Heart left ventricle (tissue), 16 donors: ENCODE measurements around the gene CFHR5. TPM values are rescaled to one million over a fixed set of nuclear protein-coding genes. Genes with fewer than 3 reads are reported as not detected.

Experiments used
- ATAC-seq, 4 donors: fragments of 200-7000 bp; cut with Tn5 transposase; one replicate each; pipeline ENCODE4 v1.9.1; 2020 to 2022; ENCODE audit warnings: moderate library complexity in 4 of 4, mild to moderate bottlenecking in 3 of 4, moderate number of reproducible peaks in 1 of 4
- DNase-seq, 5 donors: peaks; one replicate each; pipeline ENCODE4 v3.0.0-alpha.2; 2020
- H3K27ac ChIP-seq, 12 donors: fragments of 200-600 bp; sonication (generic) in 4 of 12; one replicate each; pipeline versions ENCODE4 v1.5.0 to v1.8.0; 2016 to 2022; ENCODE audit warnings: mild to moderate bottlenecking in 2 of 12
- H3K27me3 ChIP-seq, 9 donors: fragments of 200-600 bp; sonication (generic) in 2 of 9; one replicate each; pipeline versions ENCODE4 v1.5.1 to v1.8.0; 2016 to 2022; ENCODE audit warnings: mild to moderate bottlenecking in 3 of 9
- H3K36me3 ChIP-seq, 9 donors: fragments of 200-600 bp; sonication (generic) in 2 of 9; one replicate each; pipeline versions ENCODE4 v1.5.0 to v1.8.0; 2018 to 2022; ENCODE audit warnings: mild to moderate bottlenecking in 2 of 9
- H3K4me1 ChIP-seq, 12 donors: fragments of 200-600 bp; sonication (generic) in 4 of 12; one replicate each; pipeline versions ENCODE4 v1.5.0 to v1.8.0; 2016 to 2022; ENCODE audit warnings: mild to moderate bottlenecking in 3 of 12
- H3K4me3 ChIP-seq, 12 donors: fragments of 200-600 bp; sonication (generic) in 4 of 12; one replicate each; pipeline versions ENCODE4 v1.5.0 to v1.8.0; 2017 to 2022; ENCODE audit warnings: mild to moderate bottlenecking in 9 of 12, moderate library complexity in 4 of 12
- H3K9me3 ChIP-seq, 12 donors: fragments of 200-600 bp; sonication (generic) in 4 of 12; one replicate each; pipeline versions ENCODE4 v1.5.0 to v1.8.0; 2016 to 2022; ENCODE audit warnings: mild to moderate bottlenecking in 1 of 12
- CTCF ChIP-seq, 12 donors: fragments of 200-600 bp; sonication (generic) in 4 of 12; IDR thresholded peaks; one replicate each; pipeline versions ENCODE4 v1.5.0 to v1.8.0; 2018 to 2022; ENCODE audit warnings: antibody characterized with exemption in 12 of 12, mild to moderate bottlenecking in 5 of 12
- POLR2A ChIP-seq, 2 donors: fragments of 450-650 bp; IDR thresholded peaks; one replicate each; pipeline ENCODE4 v1.6.1; 2017; ENCODE audit warnings: antibody characterized with exemption in 2 of 2, mild to moderate bottlenecking in 2 of 2, moderate library complexity in 2 of 2
- WGBS, 4 donors: extraction: QIAGEN DNeasy Blood & Tissue Kit in 2 of 4; methylation state at CpG; one replicate each; pipeline versions ENCODE4 v1.1.5 to v1.1.7; 2013 to 2018; 5-methylcytosine and 5-hydroxymethylcytosine counted together
- intact Hi-C, 10 donors: fragments of 100-400 bp; cut with DNase I; formaldehyde crosslinking; loops; one replicate each; pipeline versions ENCODE4 v1.11.1 to v1.14.2; 2022
- polyA plus RNA-seq, 2 donors: library from polyadenylated mRNA; stranded (reverse); fragments of 200-250 nt; gene quantifications; one replicate each; pipeline ENCODE4 v1.2.3, GENCODE V29; 2013
- total RNA-seq, 9 donors: library from RNA; depleted of rRNA in 2 of 9; stranded (reverse); fragments of >200 nt in 2 of 9; fragmentation: NEBNext Ultra II Directional in 3 of 9; extraction: Animal tissue kit (Norgen Biotek cat#: 25700) in 3 of 9; gene quantifications; one replicate each; pipeline versions ENCODE4 v1.1.0 to v1.2.4, GENCODE V29; 2016 to 2023
- donor health status: ischemic (EF 13 %, LVEDD 7.1; RV severe dilation, severe dysfunction).
- donor health status: healthy with polysubstance abuse.
- donor health status: DM: no; HTN: yes; CAD: no.
- donor health status: DM: no; HTN: no; CAD: no.
- donor health status: ischemic (EF 25% LVEDD 6.9; RV normal size, moderate dysfunction).
- donor health status: ischemic (EF 25% LVEDD 5.7; RV mildly dilated, moderate dysfunction).
- donor health status: healthy.
- donor health status: DM: yes; HTN: yes; CAD: no.
- donor health status: ischemic (EF 35%, LVEDD 5.7; RV mildly dilated, moderate dysfunction).
- donor health status: nonischemic (EF 11% LVEDD 7.7; RV severe dilation, severe dysfunction).
- donor health status: DM: yes; HTN: yes; CAD: no.
- donor health status: PGD.
- donor health status: ischemic (EF 29% LVEDD 5.4; RV normal size, mild dysfunction).
- donor health status: nonischemic (EF 23%, LVEDD 6.1; RV moderate dilation, normal function).

CFHR5 gene
- total and polyA plus RNA-seq, 11 donors = not detected

DNA sequence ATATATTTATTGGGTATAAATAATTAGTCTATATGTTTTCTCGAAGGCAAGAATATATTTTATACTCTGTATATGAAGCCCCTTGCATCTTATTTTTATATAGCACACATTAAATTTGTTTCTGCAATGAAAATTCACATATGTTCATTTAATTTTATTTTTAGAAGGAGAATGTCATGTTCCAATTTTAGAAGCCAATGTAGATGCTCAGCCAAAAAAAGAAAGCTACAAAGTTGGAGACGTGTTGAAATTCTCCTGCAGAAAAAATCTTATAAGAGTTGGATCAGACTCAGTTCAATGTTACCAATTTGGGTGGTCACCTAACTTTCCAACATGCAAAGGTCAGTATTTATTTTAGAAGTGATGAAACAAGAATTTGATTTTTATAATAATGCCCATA, 16.6 kb downstream of the CFHR5 start:
- 43 to 56% (median 48%) methylated on average over 2 of the region's 2 CpGs for WGBS, 4 donors
- intact Hi-C loops = no loop called here

DNA sequence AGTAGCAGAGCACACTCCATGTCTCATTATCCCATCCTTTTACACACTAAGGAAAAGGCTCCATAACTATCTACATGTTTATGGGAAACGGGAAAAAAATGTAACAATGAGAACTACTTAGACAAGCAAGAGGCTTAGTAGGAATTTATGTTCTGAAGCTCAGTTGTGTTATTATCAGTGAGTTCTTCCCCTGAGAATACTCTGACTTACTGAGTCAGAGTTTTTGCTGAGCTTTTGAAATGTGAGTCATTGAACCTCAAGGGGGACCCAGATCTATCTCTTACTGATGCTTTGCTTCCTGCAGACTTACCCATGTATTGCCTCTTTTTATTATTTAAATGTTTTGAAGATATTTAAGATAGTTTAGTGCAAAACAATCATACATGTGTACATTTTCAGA, 20.1 kb downstream of the CFHR5 start:
- intact Hi-C loops = no loop called here
- 54 to 68% (median 57%) methylated on average over 1 of the region's 1 CpG for WGBS, 4 donors
- ATAC-seq = peak in 1 of 4 donors; percentile 63

More for the DNA sequence above, 16.6 kb downstream of the CFHR5 start:
- H3K36me3 ChIP-seq = no peaks in the 10 kb centered on the region
- no peak overlapping the region for H3K27ac ChIP-seq
- no peak for TF ChIP-seq POLR2A (IDR thresholded peaks at IDR 0.05)
- no peak for TF ChIP-seq CTCF (IDR thresholded peaks at IDR 0.05)
- no peak for ATAC-seq
- H3K4me3 ChIP-seq = no peak overlapping the region
- no peaks in the 10 kb centered on the region for H3K27me3 ChIP-seq
- H3K9me3 ChIP-seq = no peaks in the 10 kb centered on the region
- H3K4me1 ChIP-seq = no peaks in the 10 kb centered on the region
- DNase-seq = no peak

GRCh38 chr1:197001828-197002227, 24.5 kb downstream of the CFHR5 start:
- Histone ChIP-seq H3K27ac (no peak overlapping the region), H3K9me3 (no peaks in the 10 kb centered on the region), H3K27me3 (no peaks in the 10 kb centered on the region), H3K36me3 (no peaks in the 10 kb centered on the region), H3K4me1 (no peaks in the 10 kb centered on the region), H3K4me3 (no peak overlapping the region)
- 81 to 94% (median 89%) methylated on average over 2 of the region's 2 CpGs for WGBS, 4 donors
- intact Hi-C loops = no loop called here
- TF ChIP-seq POLR2A (IDR thresholded peaks at IDR 0.05) (no peak), CTCF (IDR thresholded peaks at IDR 0.05) (no peak)
- DNase-seq = no peak
- ATAC-seq = no peak

More for the DNA sequence above, 20.1 kb downstream of the CFHR5 start:
- no peaks in the 10 kb centered on the region for H3K27me3 ChIP-seq
- H3K36me3 ChIP-seq = no peaks in the 10 kb centered on the region
- H3K4me1 ChIP-seq = no peaks in the 10 kb centered on the region
- no peak overlapping the region for H3K27ac ChIP-seq
- DNase-seq = no peak
- H3K4me3 ChIP-seq = no peak overlapping the region
- no peaks in the 10 kb centered on the region for H3K9me3 ChIP-seq
- no peak for TF ChIP-seq POLR2A (IDR thresholded peaks at IDR 0.05)
- no peak for TF ChIP-seq CTCF (IDR thresholded peaks at IDR 0.05)

DNA sequence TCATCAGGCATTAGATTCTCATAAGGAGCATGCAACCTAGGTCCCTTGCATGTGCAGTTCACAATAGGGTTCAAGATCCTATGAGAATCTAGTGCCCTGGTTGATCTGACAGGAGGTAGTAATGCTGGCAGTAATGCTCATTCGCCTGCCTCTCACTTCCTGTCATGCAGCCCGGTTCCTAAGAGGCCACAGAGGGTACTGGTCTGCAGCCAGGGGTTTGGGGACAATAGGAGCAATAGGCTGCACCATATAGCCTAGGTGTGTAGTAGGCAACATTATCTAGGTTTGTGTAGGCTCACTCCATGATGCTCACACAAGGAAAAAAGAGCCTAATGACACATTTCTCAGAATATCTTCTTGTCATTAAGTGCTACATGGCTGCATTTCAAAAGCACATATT, 25.8 kb downstream of the CFHR5 start:
- ATAC-seq (no peak), DNase-seq (no peak)
- Histone ChIP-seq H3K4me3 (no peak overlapping the region), H3K4me1 (no peaks in the 10 kb centered on the region), H3K36me3 (no peaks in the 10 kb centered on the region), H3K27ac (no peak overlapping the region), H3K27me3 (no peaks in the 10 kb centered on the region), H3K9me3 (no peaks in the 10 kb centered on the region)
- WGBS, 4 donors = 58 to 81% (median 64%) methylated on average over 2 of the region's 2 CpGs
- intact Hi-C loops = no loop called here
- TF ChIP-seq POLR2A (IDR thresholded peaks at IDR 0.05) (no peak), CTCF (IDR thresholded peaks at IDR 0.05) (no peak)
